ENCODE data around the gene PRSS53.

DNA sequence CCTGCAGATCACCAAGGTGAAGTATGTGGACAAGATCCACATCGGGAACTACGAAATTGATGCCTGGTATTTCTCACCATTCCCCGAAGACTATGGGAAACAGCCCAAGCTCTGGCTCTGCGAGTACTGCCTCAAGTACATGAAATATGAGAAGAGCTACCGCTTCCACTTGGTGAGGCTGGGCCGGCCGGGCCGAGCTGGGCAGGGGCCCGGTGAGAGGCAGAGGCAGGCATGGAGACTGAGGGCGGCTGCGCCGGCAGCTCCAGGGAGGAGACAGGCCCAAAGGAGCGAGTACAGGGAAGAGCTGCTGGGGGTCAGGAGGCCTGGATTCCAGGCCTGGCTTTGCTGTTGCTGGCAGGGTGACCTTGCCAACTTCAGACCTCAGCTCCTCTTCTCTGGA is 38.4 kb upstream of the PRSS53 start:
- no peak for TF ChIP-seq POLR2A (IDR thresholded peaks at IDR 0.05)
- TF ChIP-seq, protein P1, sequence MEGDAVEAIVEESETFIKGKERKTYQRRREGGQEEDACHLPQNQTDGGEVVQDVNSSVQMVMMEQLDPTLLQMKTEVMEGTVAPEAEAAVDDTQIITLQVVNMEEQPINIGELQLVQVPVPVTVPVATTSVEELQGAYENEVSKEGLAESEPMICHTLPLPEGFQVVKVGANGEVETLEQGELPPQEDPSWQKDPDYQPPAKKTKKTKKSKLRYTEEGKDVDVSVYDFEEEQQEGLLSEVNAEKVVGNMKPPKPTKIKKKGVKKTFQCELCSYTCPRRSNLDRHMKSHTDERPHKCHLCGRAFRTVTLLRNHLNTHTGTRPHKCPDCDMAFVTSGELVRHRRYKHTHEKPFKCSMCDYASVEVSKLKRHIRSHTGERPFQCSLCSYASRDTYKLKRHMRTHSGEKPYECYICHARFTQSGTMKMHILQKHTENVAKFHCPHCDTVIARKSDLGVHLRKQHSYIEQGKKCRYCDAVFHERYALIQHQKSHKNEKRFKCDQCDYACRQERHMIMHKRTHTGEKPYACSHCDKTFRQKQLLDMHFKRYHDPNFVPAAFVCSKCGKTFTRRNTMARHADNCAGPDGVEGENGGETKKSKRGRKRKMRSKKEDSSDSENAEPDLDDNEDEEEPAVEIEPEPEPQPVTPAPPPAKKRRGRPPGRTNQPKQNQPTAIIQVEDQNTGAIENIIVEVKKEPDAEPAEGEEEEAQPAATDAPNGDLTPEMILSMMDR (IDR thresholded peaks at IDR 0.05): no peak

Data from heart left ventricle (tissue), 13 donors.